OCI-LY1 (cell line): Measurements from ENCODE around the gene APH1B.

Experiments used
- H2AFZ ChIP-seq: fragments of 200-600 bp; sonication (generic), shearing (Covaris generic); 2 replicates; pipeline ENCODE4 v1.6.0; 2014; ENCODE audit warnings: antibody characterized with exemption, mild to moderate bottlenecking, low read length
- H3F3A ChIP-seq: fragments of 200-600 bp; sonication (generic), shearing (Covaris generic); 2 replicates; pipeline ENCODE4 v1.6.0; 2014; ENCODE audit warnings: mild to moderate bottlenecking, antibody characterized with exemption, low read length, moderate library complexity; ENCODE audit not compliant: insufficient read depth
- H3K27ac ChIP-seq: fragments of 200-600 bp; sonication (generic); 2 replicates; pipeline ENCODE4 v1.5.1; 2014; ENCODE audit warnings: low read length, mixed run types, mild to moderate bottlenecking, low read depth; ENCODE audit not compliant: poor library complexity, severe bottlenecking
- H3K27me3 ChIP-seq: fragments of 200-600 bp; sonication (generic); 2 replicates; pipeline ENCODE4 v1.6.0; 2014; ENCODE audit warnings: antibody characterized with exemption, mild to moderate bottlenecking, low read length, moderate library complexity; ENCODE audit not compliant: insufficient read depth
- H3K36me3 ChIP-seq: fragments of 200-600 bp; sonication (generic); 2 replicates; pipeline ENCODE4 v1.6.1; 2014; ENCODE audit warnings: mild to moderate bottlenecking, antibody characterized with exemption, low read length, moderate library complexity, mixed read lengths; ENCODE audit not compliant: insufficient read depth
- H3K4me1 ChIP-seq: fragments of 200-600 bp; sonication (generic); 2 replicates; pipeline ENCODE4 v1.5.1; 2014; ENCODE audit warnings: mild to moderate bottlenecking, low read length, moderate library complexity; ENCODE audit not compliant: insufficient read depth, severe bottlenecking
- H3K4me2 ChIP-seq: fragments of 200-600 bp; sonication (generic), shearing (Covaris generic); 2 replicates; pipeline ENCODE4 v1.6.1; 2014; ENCODE audit warnings: low read length
- H3K4me3 ChIP-seq: fragments of 200-600 bp; sonication (generic); 2 replicates; pipeline ENCODE4 v1.5.1; 2014; ENCODE audit warnings: low read length, low read depth, mild to moderate bottlenecking, mixed read lengths; ENCODE audit not compliant: poor library complexity, severe bottlenecking
- H3K79me2 ChIP-seq: fragments of 200-600 bp; shearing (Covaris generic); 2 replicates; pipeline ENCODE4 v1.6.1; 2016; ENCODE audit warnings: mixed run types, low read length, mixed read lengths; ENCODE audit not compliant: insufficient read depth
- H3K9ac ChIP-seq: fragments of 200-600 bp; sonication (generic), shearing (Covaris generic); 2 replicates; pipeline ENCODE4 v1.6.1; 2014; ENCODE audit warnings: mild to moderate bottlenecking, low read length, mixed read lengths
- H3K9me2 ChIP-seq: fragments of 200-600 bp; sonication (generic), shearing (Covaris generic); 2 replicates; pipeline ENCODE4 v1.6.1; 2014; ENCODE audit warnings: low read depth, mild to moderate bottlenecking, low read length, mixed read lengths
- H3K9me3 ChIP-seq: fragments of 200-600 bp; shearing (Covaris generic); 2 replicates; pipeline ENCODE4 v1.6.1; 2014; ENCODE audit warnings: low read length, mixed read lengths
- H4K20me1 ChIP-seq: fragments of 200-600 bp; sonication (generic), shearing (Covaris generic); 2 replicates; pipeline ENCODE4 v1.6.0; 2016; ENCODE audit warnings: mild to moderate bottlenecking, low read length; ENCODE audit not compliant: insufficient read depth
- CTCF ChIP-seq: fragments of 200-600 bp; sonication (generic), shearing (Covaris generic); IDR thresholded peaks from 2 replicates; pipeline ENCODE4 v1.5.1; 2017; ENCODE audit warnings: mild to moderate bottlenecking, antibody characterized with exemption, low read length, moderate library complexity, mixed read lengths
- EZH2 ChIP-seq: fragments of 200-600 bp; sonication (generic), shearing (Covaris generic); IDR thresholded peaks from 2 replicates; pipeline ENCODE4 v1.8.0; 2017; ENCODE audit warnings: borderline replicate concordance, mixed run types, mild to moderate bottlenecking, antibody characterized with exemption, low read length, moderate library complexity, mixed read lengths

APH1B gene

GRCh38 chr15:63338170-63338569 is 60.8 kb downstream of the APH1B start:
- Histone ChIP-seq H3K27me3 (peaks cover 5% of the 10 kb centered on the region; the same call in 1 of the 2 replicates), H3K27ac (no peak overlapping the region), H3F3A (no peaks in the 10 kb centered on the region), H3K4me3 (no peak overlapping the region), H3K79me2 (no peaks in the 10 kb centered on the region), H2AFZ (no peak overlapping the region), H4K20me1 (no peaks in the 10 kb centered on the region), H3K4me2 (no peak overlapping the region), H3K4me1 (no peaks in the 10 kb centered on the region), H3K36me3 (no peaks in the 10 kb centered on the region), H3K9ac (no peak overlapping the region), H3K9me2 (no peaks in the 10 kb centered on the region), H3K9me3 (no peaks in the 10 kb centered on the region)
- no peak for TF ChIP-seq EZH2

- H2AFZ ChIP-seq: no peak overlapping the region
- peaks cover 5% of the 10 kb centered on the region; the same call in 1 of the 2 replicates for H3K27me3 ChIP-seq
- no peak overlapping the region for H3K27ac ChIP-seq
- no peaks in the 10 kb centered on the region for H3K79me2 ChIP-seq
- H3K4me1 ChIP-seq: no peaks in the 10 kb centered on the region
- H3K4me2 ChIP-seq: no peak overlapping the region
- no peak for TF ChIP-seq CTCF
- no peak for TF ChIP-seq EZH2
- H3K36me3 ChIP-seq: no peaks in the 10 kb centered on the region
- H3K9me3 ChIP-seq: no peaks in the 10 kb centered on the region
- no peaks in the 10 kb centered on the region for H3K9me2 ChIP-seq
- H3K9ac ChIP-seq: no peak overlapping the region
- H3K4me3 ChIP-seq: no peak overlapping the region
- no peaks in the 10 kb centered on the region for H3F3A ChIP-seq
- no peaks in the 10 kb centered on the region for H4K20me1 ChIP-seq
These were observed 61.8 kb downstream of the APH1B start for GRCh38 chr15:63339006-63339766.

- H3K4me2 ChIP-seq: no peak overlapping the region
- peaks cover 5% of the 10 kb centered on the region; the same call in 1 of the 2 replicates for H3K27me3 ChIP-seq
- H3K9me2 ChIP-seq: no peaks in the 10 kb centered on the region
- TF ChIP-seq CTCF: no peak
- TF ChIP-seq EZH2: no peak
- no peaks in the 10 kb centered on the region for H3K79me2 ChIP-seq
- no peaks in the 10 kb centered on the region for H3F3A ChIP-seq
- H3K27ac ChIP-seq: no peak overlapping the region
- H3K9me3 ChIP-seq: no peaks in the 10 kb centered on the region
- H2AFZ ChIP-seq: no peak overlapping the region
- H3K4me1 ChIP-seq: no peaks in the 10 kb centered on the region
- H4K20me1 ChIP-seq: no peaks in the 10 kb centered on the region
- no peak overlapping the region for H3K9ac ChIP-seq
- no peaks in the 10 kb centered on the region for H3K36me3 ChIP-seq
- H3K4me3 ChIP-seq: no peak overlapping the region
These were observed 62.4 kb downstream of the APH1B start for GRCh38 chr15:63339836-63340235.

- no peaks in the 10 kb centered on the region for H3F3A ChIP-seq
- H3K27ac ChIP-seq: no peak overlapping the region
- TF ChIP-seq EZH2: no peak
- TF ChIP-seq CTCF: no peak
- H3K9me2 ChIP-seq: no peaks in the 10 kb centered on the region
- no peak overlapping the region for H2AFZ ChIP-seq
- H3K4me1 ChIP-seq: no peaks in the 10 kb centered on the region
- no peaks in the 10 kb centered on the region for H4K20me1 ChIP-seq
- H3K27me3 ChIP-seq: peaks cover 5% of the 10 kb centered on the region; the same call in 1 of the 2 replicates
- no peak overlapping the region for H3K4me3 ChIP-seq
- H3K36me3 ChIP-seq: no peaks in the 10 kb centered on the region
- no peaks in the 10 kb centered on the region for H3K9me3 ChIP-seq
- no peak overlapping the region for H3K9ac ChIP-seq
- no peak overlapping the region for H3K4me2 ChIP-seq
- H3K79me2 ChIP-seq: no peaks in the 10 kb centered on the region
These were observed 62.9 kb downstream of the APH1B start for GRCh38 chr15:63340353-63340752.
